HepG2 (cell line): ENCODE measurements around the gene DCAF4L1. TPM values are rescaled to one million over a fixed set of nuclear protein-coding genes. Genes with fewer than 3 reads are reported as not detected.

ENCODE experiments used
- ATAC-seq: fragments of 200-7000 bp; cut with Tn5 transposase; 3 replicates; pipeline ENCODE4 v1.9.1; 2020; ENCODE audit warnings: mild to moderate bottlenecking, moderate library complexity
- BruUV-seq: library from RNA; stranded (reverse); fragments of 400-500 nt; replicated peaks from 2 replicates; lab custom pipeline; 2021; lab: Mats Ljungman, UMichigan
- CTCF ChIA-PET: fragments of 300-600 bp; formaldehyde crosslinking; extraction: SDS; loops from one replicate; lab custom pipeline; 2021; ENCODE audit warnings: low total read pairs, inconsistent platforms, low intra/inter-chr PET ratio; lab: Yijun Ruan, JAX
- POLR2A ChIA-PET: fragments of 350-600 bp; sonication (Branson Sonifier 250); formaldehyde crosslinking; loops from one replicate; lab custom pipeline; 2020; ENCODE audit warnings: antibody characterized with exemption, inconsistent platforms; lab: Yijun Ruan, JAX
- DNase-seq: peaks from one replicate; pipeline ENCODE4 v3.0.0-alpha.2; 2015; ENCODE audit warnings: low spot score
- FAIRE-seq: peaks from 3 replicates; lab custom pipeline; 2011; peaks lifted over from hg19 to GRCh38; lab: Jason Lieb, UNC
- H2AFZ ChIP-seq: one replicate; pipeline ENCODE4 v1.6.1; 2011; ENCODE audit warnings: low read length, inconsistent platforms
- H3K27ac ChIP-seq: fragments of 300-600 bp; 3 replicates; pipeline ENCODE4 v1.8.0; 2011; ENCODE audit warnings: mixed run types, mild to moderate bottlenecking, mixed read lengths, low read length, inconsistent platforms; ENCODE audit not compliant: insufficient read depth; ENCODE audit errors: extremely low read length
- H3K27me3 ChIP-seq, 2 experiments: fragments of 200-600 bp in 1 of 2; 2 replicates in 1 of 2; 3 replicates in 1 of 2; pipeline versions ENCODE4 v1.6.0 to v1.8.0; 2011; ENCODE audit warnings: low read length in 2 of 2, mild to moderate bottlenecking in 2 of 2, moderate library complexity in 2 of 2, inconsistent platforms in 1 of 2; ENCODE audit not compliant: insufficient read depth in 2 of 2, control insufficient read depth in 1 of 2
- H3K36me3 ChIP-seq, 2 experiments: fragments of 200-600 bp in 1 of 2; replicated peaks in 1 of 2; 2 replicates in 1 of 2; 3 replicates in 1 of 2; pipeline versions ENCODE4 v1.5.1 to v1.8.0; 2011; ENCODE audit warnings: low read length in 2 of 2, inconsistent platforms in 1 of 2; ENCODE audit not compliant: insufficient read depth in 2 of 2, control insufficient read depth in 1 of 2
- H3K4me1 ChIP-seq: 2 replicates; pipeline ENCODE4 v1.5.1; 2012; ENCODE audit warnings: low read length, inconsistent platforms; ENCODE audit not compliant: insufficient read depth
- H3K4me2 ChIP-seq: 2 replicates; pipeline ENCODE4 v1.6.0; 2011; ENCODE audit warnings: low read depth, low read length, inconsistent platforms
- H3K4me3 ChIP-seq, 3 experiments: fragments of 200-600 bp in 1 of 3; sonication (generic), shearing (Covaris generic) in 1 of 3; replicated peaks in 1 of 3; 2 replicates each; pipeline ENCODE4 v1.5.1; 2011 to 2016; ENCODE audit warnings: low read length in 3 of 3, inconsistent platforms in 2 of 3, low read depth in 2 of 3, mild to moderate bottlenecking in 2 of 3, control low read depth in 1 of 3, mixed read lengths in 1 of 3; ENCODE audit not compliant: insufficient read depth in 1 of 3
- H3K79me2 ChIP-seq: one replicate; pipeline ENCODE4 v1.6.1; 2011; ENCODE audit warnings: low read length, inconsistent platforms; ENCODE audit not compliant: insufficient read depth
- H3K9ac ChIP-seq: 2 replicates; pipeline ENCODE4 v1.6.0; 2011; ENCODE audit warnings: mild to moderate bottlenecking, low read depth, low read length, inconsistent platforms; ENCODE audit not compliant: insufficient read depth
- H3K9me3 ChIP-seq: 2 replicates; pipeline ENCODE4 v1.5.1; 2012; ENCODE audit warnings: mild to moderate bottlenecking, low read length
- H4K20me1 ChIP-seq: 2 replicates; pipeline ENCODE4 v1.6.0; 2011; ENCODE audit warnings: inconsistent platforms, mild to moderate bottlenecking, low read length, moderate library complexity; ENCODE audit not compliant: insufficient read depth
- ATAD3A ChIP-seq: sonication (generic); formaldehyde crosslinking; IDR thresholded peaks from 2 replicates; pipeline ENCODE4 v1.4.0; 2020; ENCODE audit warnings: missing genetic modification reagents
- DDIT3 ChIP-seq: sonication (generic); formaldehyde crosslinking; IDR thresholded peaks from 2 replicates; pipeline ENCODE4 v1.4.0; 2020; ENCODE audit warnings: mild to moderate bottlenecking, missing genetic modification reagents
- HOXA5 ChIP-seq: sonication (generic); formaldehyde crosslinking; IDR thresholded peaks from 2 replicates; pipeline ENCODE4 v1.4.0; 2020; ENCODE audit warnings: missing genetic modification reagents
- MLXIP ChIP-seq: sonication (generic); formaldehyde crosslinking; IDR thresholded peaks from 2 replicates; pipeline ENCODE4 v1.9.0; 2021; ENCODE audit warnings: missing genetic modification reagents, borderline replicate concordance
- NFE2L1 ChIP-seq: sonication (generic); formaldehyde crosslinking; IDR thresholded peaks from 2 replicates; pipeline ENCODE4 v1.4.0; 2020; ENCODE audit warnings: missing genetic modification reagents, mild to moderate bottlenecking, borderline replicate concordance
- PAF1 ChIP-seq: IDR thresholded peaks from 2 replicates; pipeline ENCODE4 v1.6.1; 2016; ENCODE audit warnings: missing genetic modification reagents, missing compliant biosample characterization
- ZNF143 ChIP-seq: sonication (generic); formaldehyde crosslinking; IDR thresholded peaks from 2 replicates; pipeline ENCODE4 v1.4.0; 2020; ENCODE audit warnings: missing genetic modification reagents
- ZNF577 ChIP-seq: sonication (generic); formaldehyde crosslinking; IDR thresholded peaks from 2 replicates; pipeline ENCODE4 v1.4.0; 2020; ENCODE audit warnings: mild to moderate bottlenecking, low read depth, missing genetic modification reagents, borderline replicate concordance
- ZNF772 ChIP-seq: sonication (generic); formaldehyde crosslinking; IDR thresholded peaks from 2 replicates; pipeline ENCODE4 v1.5.0; 2020; ENCODE audit warnings: mild to moderate bottlenecking, missing genetic modification reagents
- WGBS: methylation state at CpG from one replicate; pipeline ENCODE4 v1.1.6; 2017; ENCODE audit warnings: low lambda C conversion rate; 5-methylcytosine and 5-hydroxymethylcytosine counted together
- in situ Hi-C: cut with HindIII; loops from 2 replicates; pipeline ENCODE4 v1.10.0; 2017; ENCODE audit warnings: low pct_unique_long_range_greater_than_20kb; ENCODE audit not compliant: extremely low pct_ligation_motif_present
- intact Hi-C: fragments of 100-400 bp; cut with micrococcal nuclease; formaldehyde crosslinking; loops from one replicate; pipeline ENCODE4 v1.10.0; 2022; ENCODE audit not compliant: unreplicated experiment
- polyA plus RNA-seq, 8 experiments: library from polyadenylated mRNA; depleted of rRNA in 3 of 8; stranded (reverse) in 7 of 8; unstranded in 1 of 8; fragments of >200 nt; fragmentation: Illumina TruSeq in 4 of 8; extraction: Trizol in 4 of 8; gene quantifications; 2 replicates each; pipeline versions ENCODE4 v1.2.1 to v1.2.3, GENCODE V29; 2011 to 2016; ENCODE audit warnings: low read depth in 4 of 8, missing spikeins in 1 of 8, mixed read lengths in 1 of 8; ENCODE audit not compliant: insufficient read depth in 1 of 8
- total RNA-seq, 5 experiments: library from RNA; depleted of rRNA; stranded (reverse); fragments of >200 nt; fragmentation: Illumina TruSeq; extraction: Trizol; gene quantifications; 2 replicates each; pipeline ENCODE4 v1.2.3, GENCODE V29; 2016; ENCODE audit warnings: low read depth in 1 of 5

DCAF4L1 gene
- total and polyA plus RNA-seq, 2 of the 13 experiments (the other 11 are each of a cell fraction or from before 2014, with no cell fraction given) = 0.05 to 0.09 TPM

- H3K27ac ChIP-seq = no peak overlapping the region
- H3K9ac ChIP-seq = no peak overlapping the region
- FAIRE-seq (no peak), DNase-seq (no peak), ATAC-seq (no peak)
- H4K20me1 ChIP-seq = no peaks in the 10 kb centered on the region
- H3K36me3 ChIP-seq = no peaks in the 10 kb centered on the region
- POLR2A ChIA-PET = no interaction called here
- intact Hi-C loops = no loop called here
- H3K9me3 ChIP-seq = no peaks in the 10 kb centered on the region
- H3K79me2 ChIP-seq = no peaks in the 10 kb centered on the region
- H3K27me3 ChIP-seq = no peaks in the 10 kb centered on the region
- in situ Hi-C loops = no loop called here
- H3K4me2 ChIP-seq = no peak overlapping the region
- TF ChIP-seq ZNF143 (CRISPR knock-in tag) (no peak), NFE2L1 (CRISPR knock-in tag) (no peak), HOXA5 (CRISPR knock-in tag) (no peak)
- H3K4me3 ChIP-seq = no peak overlapping the region
- CTCF ChIA-PET = no interaction called here
- BruUV-seq = no TSS peak
- H2AFZ ChIP-seq = no peak overlapping the region
- H3K4me1 ChIP-seq = peaks cover 11% of the 10 kb centered on the region; the same call in 1 of the 2 replicates
- 6% methylated on average over 3 of the region's 3 CpGs for WGBS
These were observed 3.8 kb upstream of the DCAF4L1 start for GRCh38 chr4:41977709-41978108.

GRCh38 chr4:41982716-41983115 is 1.2 kb downstream of the DCAF4L1 start:
- H3K27me3 ChIP-seq = no peaks in the 10 kb centered on the region
- FAIRE-seq (no peak), DNase-seq (no peak), ATAC-seq (no peak)
- no peak overlapping the region for H3K4me2 ChIP-seq
- POLR2A ChIA-PET = no interaction called here
- TF ChIP-seq PAF1 (CRISPR knock-in tag) (no peak), MLXIP (no peak), ZNF772 (no peak), ZNF577 (no peak), DDIT3 (CRISPR knock-in tag) (no peak), ATAD3A (no peak)
- no peaks in the 10 kb centered on the region for H4K20me1 ChIP-seq
- CTCF ChIA-PET = no interaction called here
- H3K4me3 ChIP-seq = no peak overlapping the region
- H3K79me2 ChIP-seq = no peaks in the 10 kb centered on the region
- WGBS = 88% methylated on average over 14 of the region's 22 CpGs
- no peak overlapping the region for H3K27ac ChIP-seq
- no TSS peak for BruUV-seq
- H3K4me1 ChIP-seq = peaks cover 1% of the 10 kb centered on the region; the same call in 1 of the 2 replicates
- in situ Hi-C loops = no loop called here
- H3K9ac ChIP-seq = no peak overlapping the region
- H2AFZ ChIP-seq = no peak overlapping the region
- intact Hi-C loops = no loop called here
- no peaks in the 10 kb centered on the region for H3K36me3 ChIP-seq
- H3K9me3 ChIP-seq = no peaks in the 10 kb centered on the region
